ENCODE data around the gene ZDHHC13.

The ZDHHC13 gene, protein sequence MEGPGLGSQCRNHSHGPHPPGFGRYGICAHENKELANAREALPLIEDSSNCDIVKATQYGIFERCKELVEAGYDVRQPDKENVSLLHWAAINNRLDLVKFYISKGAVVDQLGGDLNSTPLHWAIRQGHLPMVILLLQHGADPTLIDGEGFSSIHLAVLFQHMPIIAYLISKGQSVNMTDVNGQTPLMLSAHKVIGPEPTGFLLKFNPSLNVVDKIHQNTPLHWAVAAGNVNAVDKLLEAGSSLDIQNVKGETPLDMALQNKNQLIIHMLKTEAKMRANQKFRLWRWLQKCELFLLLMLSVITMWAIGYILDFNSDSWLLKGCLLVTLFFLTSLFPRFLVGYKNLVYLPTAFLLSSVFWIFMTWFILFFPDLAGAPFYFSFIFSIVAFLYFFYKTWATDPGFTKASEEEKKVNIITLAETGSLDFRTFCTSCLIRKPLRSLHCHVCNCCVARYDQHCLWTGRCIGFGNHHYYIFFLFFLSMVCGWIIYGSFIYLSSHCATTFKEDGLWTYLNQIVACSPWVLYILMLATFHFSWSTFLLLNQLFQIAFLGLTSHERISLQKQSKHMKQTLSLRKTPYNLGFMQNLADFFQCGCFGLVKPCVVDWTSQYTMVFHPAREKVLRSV

DNA sequence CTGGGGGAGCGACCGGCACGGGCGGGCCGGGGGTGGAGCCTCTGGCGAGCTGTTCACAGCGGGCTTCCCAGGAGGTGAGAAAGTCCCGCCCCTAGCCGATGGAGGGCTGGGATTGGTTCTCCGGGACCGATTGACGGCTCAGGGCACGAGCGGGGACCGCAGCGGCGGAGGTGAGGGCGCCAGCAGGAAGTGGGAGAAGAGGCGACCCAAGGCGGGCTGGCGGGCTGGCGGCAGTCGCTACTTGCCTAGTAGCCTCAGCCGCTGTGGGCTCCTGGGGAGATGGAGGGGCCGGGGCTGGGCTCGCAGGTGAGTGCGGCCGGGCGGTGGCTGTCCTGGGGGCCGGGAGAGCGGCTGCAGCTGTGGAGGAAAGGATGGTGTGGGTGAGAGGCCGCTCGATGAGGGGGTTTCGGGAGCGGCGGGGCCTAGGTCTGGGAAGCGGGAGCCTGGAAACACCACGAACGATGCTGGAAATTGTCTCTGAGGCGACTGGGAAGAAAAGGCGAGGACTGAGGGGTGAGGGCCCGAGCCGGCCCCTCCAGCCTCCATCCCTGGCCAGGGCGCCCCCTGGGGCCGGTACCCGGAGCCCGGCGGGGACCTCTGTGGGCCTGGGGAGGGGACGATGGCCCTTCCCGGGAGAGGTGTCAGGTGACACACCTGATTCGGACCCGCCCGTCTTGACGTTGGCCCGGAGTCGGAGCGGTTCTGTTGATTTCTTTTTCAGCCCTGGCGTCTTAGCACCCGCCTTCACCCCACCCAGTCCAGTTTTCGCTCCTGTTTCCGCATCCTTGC, at the start of gene ZDHHC13:
Gene ZDHHC13, plus strand, starts transcription at position 198 of the 789 bp plus-strand sequence. Its CDS starts 82 bp downstream, at position 280.
- DNase-seq: peak; percentile 97

DNA sequence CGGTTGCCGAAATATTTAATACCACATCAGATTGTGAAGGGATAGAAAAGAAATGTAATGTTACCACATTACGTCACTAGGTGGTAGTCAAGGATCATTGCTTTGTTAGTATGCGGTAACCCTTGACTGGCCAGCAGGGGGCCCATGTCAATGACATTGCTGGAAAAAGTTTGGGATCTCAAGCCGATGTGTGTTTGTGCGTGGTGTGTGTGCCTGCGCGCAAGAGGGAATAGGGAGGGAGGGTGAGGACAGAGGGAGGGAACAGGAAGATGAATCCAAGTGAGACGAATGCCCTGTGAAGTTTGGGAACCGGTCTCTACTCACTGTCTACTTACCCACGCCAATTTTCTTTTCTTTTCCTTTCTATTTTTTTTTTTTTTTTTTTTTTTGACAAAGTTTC, 45.7 kb upstream of the ZDHHC13 start:
- peak; percentile 61 to 73 for DNase-seq

DNA sequence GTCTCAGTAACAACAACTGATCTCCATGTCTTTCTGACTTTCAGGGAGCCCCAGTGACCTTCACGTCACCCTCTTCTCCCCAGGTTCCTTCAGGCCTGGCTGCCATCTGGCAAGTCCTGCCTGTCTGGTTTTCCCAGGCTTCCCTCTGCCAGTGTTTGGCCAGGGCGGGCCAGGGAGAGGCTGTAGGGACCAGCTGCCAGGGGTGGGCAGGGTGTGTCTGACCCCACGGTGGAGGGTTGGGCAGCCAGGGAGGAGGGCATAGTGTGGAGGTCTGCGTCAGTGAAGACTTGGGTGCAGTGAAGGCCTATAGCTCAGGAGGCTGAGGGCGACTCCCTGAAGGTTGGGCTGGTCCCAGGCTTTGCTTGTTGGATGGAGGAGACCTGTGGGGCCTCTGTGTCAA, 44.5 kb upstream of the ZDHHC13 start:
- no peak for DNase-seq

DNA sequence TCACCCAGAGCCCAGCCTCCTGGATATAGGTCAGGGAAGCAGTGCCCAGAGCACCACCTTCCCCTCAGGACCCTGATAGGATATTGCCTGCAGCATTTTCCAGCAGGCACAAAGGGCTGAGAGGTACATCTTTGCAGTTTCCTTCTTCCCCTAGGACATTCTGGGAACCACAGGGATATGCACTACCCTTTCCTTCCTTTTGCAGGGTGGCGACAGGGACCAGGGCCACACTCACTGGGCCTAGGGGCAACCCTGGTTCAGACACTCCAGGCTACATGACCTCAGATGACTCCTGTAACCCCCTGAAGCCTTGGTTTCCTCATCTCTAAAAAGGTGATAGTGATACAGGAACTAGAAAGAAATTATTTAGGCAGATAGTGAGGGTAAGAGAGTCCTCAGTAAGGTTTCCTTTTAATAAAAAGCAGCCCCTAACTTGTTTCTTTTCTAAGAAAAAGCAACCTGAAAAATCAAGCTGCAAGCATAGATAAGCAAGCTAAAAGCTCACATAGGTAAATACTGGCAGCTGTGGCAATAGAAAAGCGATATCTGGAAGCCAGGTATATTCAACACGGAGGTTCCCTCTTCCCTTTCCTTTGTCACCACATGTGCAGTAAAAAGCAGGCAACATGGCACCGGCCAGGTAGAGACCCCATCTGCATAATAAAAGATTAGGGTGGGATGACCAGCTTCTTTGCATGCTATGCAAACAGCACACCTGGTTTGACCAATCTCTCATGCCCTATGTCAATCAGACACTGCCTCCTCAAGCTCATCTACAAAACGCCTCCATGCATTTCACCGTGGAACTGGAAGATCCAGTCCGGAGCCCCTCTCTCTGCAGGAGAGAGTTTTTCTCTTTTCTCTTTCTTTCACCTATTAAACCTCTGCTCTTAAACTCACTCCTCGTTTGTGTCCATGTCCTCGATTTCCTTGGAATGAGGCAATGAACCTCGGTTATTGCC, 43.2 kb upstream of the ZDHHC13 start:
- no peak for DNase-seq

DNA sequence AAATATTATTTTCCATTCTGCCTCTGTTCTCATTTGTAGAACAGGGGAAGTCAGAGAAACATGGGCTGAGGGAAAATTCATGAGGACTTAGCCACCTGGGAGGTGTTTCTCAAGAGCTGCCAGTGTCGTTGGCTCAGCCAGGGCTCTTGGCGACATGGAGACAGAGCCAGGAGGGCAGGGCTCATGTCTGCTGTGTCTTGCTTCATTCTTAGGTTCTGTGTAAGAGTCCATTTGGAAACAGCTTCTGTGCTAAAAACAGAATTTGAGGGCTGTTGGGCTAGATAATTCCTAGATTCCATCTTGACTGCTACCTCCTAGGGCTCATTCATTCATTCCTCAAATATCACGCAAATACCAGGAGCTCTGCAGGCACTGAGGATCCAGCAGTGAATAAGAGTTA, 41.3 kb upstream of the ZDHHC13 start:
- no peak for DNase-seq

DNA sequence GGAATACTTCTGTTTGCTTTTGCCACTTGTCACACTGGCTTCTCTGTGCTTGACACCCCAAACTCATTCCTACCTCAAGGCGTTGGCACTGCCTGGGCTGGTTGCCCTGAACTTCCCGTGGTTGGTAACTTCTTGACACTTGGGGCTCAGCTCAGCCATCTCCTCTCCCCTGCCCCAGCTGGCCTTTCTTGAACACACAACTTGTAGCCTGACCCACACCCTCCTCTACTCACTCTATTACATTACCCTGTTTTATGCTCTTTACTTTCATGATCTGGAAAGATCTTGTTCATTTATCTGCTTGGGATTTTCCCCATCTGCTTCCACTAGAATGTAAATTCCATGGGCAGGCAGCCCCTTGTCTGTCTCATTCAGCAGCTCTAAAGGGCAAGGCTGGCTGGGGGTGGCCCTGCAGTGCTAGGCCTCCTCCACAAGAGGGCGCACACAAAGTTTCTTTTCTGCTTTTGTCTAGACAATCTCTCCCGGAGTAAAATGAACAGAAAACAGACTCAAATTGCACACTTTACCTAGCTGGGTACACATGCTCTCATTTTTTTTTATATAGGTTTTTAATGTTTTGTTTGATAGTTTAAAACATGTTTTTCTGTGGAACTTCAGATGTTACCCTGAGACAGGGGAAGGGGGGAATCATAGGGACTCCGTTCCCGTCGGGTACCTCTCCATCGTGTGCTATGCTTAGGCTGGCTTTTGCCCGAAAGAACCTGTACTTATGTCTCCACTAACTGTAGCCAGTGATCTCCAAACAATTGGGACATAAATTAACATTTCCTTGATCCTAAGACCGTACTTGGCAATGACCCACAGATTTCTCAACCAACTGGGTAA, 40.0 kb upstream of the ZDHHC13 start:
- peak; percentile 72 for DNase-seq

DNA sequence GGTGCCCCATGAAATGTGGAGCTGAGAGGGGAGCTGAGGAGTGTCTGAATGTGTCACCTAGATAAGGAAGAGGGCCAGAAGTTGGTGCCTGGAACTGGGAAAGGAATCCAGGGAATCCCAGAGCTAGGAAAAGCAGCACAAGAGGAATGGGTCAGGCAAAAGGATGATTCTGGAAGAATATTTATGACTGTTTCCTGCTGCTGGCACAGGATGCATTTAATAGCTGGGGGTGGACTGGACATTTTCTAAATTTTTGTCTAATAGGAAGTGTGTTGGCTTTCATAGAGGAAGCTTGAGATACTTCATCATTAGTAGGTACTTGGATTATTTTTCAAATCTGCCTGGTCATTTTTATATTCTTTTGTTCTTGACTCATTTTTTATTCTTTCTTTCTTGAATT, 39.0 kb upstream of the ZDHHC13 start:
- DNase-seq: no peak

DNA sequence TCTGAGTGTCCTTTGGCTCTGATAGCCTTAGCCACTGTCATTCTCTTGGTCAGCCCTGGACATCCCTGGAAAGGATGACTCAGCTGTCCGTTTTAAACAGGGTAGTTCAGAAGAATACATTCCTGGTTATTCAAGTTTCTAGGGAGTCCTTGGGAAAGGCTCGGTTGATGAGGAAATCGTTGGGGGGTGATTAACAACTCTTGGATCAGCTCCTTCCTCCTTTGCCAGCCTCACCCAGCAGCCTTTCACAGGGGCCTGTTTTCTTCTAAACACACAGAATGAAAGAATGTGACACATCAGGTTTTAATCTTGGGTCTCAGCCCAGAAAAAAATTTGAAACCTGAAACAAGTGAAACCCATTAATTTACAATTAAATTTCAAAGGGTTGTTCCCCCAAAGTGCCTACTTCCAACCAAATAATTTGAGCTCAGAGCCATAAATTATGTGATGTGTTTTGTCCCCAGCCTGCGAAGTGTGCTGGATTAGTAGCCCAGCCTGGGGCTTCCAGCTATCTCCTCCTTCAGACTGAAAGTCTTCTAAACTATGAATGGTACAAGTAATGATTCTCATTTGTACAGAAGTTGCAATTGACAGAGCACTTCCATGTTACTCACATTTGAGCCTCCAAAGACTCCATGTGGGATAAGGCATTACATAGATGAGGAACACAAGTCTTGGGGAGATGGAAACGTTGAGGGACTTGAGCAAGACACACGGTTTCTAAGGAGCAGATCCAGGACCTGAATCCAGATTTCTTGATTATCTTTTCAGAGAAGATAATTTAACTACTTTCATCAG, 37.1 kb upstream of the ZDHHC13 start:
- DNase-seq: no peak

DNA sequence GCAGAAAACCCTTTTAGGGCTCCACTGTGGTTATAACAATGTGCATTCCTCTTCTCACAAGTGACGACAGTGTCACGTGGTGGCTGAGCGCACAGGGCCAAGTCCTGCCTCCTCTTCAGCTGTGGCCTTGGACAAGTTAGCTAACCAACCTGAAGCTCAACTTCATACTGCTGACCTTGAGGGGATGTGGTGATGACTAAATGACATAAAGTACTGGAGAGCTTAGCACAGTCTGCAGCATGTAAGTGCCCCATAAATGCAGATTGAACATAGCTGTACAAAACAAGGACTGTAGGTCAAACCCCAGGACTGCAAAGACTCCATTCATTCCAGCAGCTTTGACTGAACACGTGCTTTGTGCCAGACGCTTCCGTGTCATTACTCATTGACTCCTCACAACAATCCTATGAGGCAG, 36.4 kb upstream of the ZDHHC13 start:
- no peak for DNase-seq

DNA sequence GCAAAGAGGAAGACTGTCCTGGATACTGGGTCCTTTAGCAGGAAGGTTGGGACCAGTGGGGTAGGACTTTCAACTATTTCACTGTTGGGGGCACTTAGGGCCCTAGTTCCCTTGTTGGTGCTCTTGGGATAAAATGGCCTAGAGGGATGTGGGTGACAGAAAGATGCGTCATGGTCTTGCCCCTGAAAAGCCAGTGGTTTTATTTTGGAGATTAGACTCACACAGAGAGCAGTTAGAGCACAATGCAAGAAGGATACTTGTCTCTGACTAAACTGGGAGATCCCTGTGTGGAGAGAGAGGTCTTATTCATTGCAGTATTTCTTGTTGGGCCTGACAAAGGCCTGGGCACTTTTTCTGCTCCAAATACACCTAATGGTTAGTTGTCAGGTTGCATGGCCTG, 33.8 kb upstream of the ZDHHC13 start:
- no peak for DNase-seq

DNA sequence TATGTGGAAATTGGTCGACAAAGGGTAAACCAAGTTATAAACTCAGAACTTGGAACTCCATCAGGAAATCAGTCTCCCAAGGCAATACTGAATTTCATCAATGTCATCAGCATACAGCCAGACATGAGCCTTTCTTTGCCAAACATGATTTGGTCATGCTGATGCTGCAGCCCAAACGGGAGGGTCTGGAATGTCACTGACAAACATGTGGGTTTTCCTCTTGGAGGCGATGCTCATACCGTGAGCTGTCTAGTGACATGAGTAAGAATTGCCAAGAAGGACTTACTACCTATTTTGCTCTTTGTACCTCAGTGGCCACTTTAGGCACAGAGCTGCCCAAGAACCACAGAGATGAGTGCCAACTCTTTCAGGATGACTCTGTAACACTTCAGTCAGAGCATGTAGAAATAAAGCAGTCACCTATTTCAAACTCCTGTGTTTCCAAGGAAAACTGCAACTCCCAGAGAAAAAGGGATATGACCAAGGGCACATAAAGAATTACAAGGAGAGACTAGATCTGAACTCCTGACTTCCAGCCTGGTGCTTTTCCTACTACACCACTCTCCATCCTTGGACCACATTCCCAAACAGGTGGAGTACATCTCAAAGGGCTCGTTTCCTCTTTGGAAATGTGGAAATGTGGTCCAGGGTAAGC, 32.2 kb upstream of the ZDHHC13 start:
- DNase-seq: no peak

DNA sequence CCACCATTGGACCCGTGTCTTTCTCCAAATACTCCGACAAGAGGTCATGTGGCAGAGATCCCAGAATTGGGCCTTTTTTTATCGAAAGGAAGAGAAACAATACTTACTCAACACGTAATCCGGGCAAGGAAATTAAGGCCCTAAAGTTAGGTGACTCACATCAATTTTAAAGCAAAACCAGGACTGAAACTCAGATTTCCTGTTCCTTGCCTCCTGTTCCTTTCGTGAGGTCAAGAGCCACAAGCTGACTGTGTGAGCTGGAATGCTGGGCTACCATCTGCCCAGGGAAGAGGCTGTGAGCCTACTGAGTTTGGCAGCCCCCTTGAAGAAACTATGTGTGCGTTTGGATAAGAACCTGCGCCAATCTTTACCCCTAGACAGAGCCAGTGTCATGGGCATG, 29.3 kb upstream of the ZDHHC13 start:
- no peak for DNase-seq

DNA sequence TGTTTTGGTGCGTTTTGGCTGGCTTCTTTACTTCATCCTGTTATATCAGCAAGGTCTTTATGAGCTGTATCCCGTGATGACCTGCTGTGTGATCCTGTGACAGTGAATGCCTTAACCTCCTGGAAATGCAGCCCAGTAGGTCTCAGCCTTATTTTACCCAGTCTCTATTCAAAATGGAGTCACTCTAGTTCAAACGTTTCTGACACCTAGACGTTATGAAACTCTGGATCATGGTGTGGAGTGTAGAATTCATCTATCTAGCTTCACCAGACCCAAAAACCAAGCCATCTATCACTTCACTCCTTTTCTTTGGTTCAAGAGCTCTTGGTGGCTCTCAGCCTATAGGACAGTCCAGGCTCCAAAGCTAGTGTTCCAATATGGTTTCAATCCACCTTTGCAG, 28.2 kb upstream of the ZDHHC13 start:
- DNase-seq: no peak

DNA sequence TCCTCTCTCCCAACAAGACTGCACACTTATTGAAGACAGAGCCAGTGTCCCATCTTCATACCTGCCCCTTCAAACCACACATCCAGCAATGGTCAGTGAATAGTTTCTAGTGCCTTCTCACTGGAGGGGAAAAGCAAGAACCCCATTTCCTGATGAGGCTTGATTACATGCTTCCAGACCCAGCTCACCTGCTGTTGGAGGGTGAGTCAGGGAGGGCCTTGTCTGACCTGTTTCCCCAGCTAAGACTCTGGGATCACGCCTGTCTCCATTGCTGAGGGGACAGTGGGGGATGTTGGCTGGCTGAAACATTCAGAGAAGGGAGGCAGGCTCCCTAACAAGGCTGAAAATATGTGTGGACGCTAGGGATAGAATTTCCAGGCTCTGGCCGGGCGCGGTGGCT, 27.5 kb upstream of the ZDHHC13 start:
- DNase-seq: no peak

DNA sequence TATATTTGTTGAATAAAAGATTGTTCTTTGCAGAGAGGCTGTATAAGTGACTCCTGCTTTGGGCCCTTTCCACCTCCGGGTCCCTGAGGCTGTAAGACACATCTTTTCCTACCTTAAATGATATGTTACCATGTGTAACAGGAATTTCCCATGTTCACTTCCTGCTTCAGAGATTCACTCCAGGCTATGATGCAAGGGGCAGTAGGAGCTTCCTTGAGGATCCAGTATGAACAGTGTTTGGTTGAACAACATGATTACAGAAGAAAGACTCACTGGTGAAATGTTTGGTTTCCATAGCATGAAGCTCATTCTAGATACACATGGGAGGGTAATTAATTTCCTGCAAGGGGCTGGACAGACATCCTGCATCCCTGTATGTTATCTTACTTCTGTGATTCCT, 25.6 kb upstream of the ZDHHC13 start:
- DNase-seq: no peak

DNA sequence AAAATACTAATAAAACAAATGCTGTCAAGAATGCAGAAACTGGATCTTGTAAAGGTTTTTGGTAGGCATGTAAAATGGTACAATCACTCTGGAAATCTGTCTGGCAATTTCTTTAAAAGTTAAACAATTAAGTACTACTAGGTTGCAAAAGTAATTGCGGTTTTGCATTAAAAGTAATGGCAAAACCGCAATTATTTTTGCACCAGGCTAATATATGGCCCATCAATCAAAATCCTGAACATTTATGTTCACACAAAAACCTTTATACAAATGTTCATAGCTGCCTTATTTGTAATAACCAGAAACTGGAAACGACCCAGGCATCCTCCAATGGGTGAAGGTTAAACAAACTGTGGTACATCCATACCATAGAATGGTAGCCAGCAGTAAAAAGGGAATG, 24.6 kb upstream of the ZDHHC13 start:
- no peak for DNase-seq

DNA sequence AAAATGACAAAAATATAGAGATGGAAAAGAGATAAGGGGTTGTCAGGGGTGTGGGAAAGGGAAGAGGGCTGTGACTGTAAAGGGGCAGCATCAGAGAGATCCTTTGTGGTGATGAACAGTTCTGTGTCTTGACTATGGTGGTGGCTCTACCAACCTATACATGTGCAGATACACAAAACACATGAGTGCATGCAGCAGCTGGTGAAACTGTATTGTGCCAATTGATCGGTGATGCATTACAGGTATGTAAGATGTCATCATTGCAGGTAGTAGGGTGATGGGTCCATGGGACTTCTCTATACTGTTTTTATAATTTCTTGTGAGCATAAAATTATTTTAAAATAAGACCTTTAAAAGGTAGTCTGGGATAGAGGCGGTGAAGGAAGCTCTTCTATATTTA, 24.1 kb upstream of the ZDHHC13 start:
- no peak for DNase-seq

DNA sequence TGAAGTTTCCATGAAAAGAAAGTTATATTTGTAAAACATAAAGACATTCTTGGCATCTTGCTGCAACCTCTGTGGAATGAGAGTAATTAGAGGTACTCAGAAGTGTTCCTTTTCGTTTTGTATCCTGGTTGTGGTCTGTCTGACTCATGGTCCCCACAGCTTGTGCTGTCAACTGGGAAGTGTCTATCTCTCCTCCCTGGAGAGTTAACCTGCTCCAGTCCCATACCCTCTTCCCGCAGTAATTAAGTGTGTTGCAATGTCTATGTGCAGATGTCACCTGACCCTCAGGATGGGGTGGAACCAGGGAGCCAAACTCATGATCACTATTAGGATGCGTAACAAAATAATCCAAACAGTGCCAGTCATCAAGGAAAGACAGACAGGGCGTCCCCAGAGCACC, 23.0 kb upstream of the ZDHHC13 start:
- DNase-seq: no peak

DNA sequence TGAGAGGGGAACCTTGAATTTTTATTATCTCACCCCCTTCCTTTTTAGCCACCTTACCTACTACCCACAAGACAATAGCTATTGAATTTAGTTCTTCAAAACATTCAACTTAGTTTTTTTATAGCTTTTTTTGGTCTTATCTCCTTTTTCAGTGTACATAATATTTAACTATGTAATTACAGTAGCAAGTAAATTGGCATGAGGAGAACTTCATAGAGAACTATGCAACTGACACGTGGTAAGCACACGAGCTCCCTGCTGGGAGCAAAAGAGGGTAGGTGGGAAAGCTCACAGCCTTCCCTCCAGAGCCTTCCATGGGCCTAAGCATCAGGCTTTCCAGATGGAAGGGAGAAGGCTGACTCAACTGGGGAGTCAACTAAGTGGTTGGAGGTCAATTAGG, 22.1 kb upstream of the ZDHHC13 start:
- no peak for DNase-seq

DNA sequence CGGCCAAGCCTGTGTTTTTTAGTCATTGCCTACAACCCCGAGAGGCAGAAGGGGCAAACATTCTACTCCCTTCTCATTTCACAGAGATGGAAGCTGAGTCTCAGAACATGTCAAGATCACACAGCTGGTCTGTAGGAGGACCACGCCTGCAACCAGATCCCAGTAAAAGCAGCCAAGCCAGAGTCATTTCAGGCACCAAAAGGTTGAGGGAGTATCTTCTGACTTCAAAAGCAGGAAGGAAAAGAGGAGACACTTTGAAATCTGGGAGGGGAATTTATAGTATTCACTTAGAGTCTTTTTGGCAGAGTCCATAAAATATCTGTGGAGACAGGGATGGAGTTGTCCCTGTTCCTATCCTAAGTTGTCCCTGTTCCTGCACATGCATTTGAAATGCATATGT, 17.9 kb upstream of the ZDHHC13 start:
- no peak for DNase-seq

All from stimulated activated CD4-positive, alpha-beta T cell treated with anti-CD3 and anti-CD28 coated beads, Interleukin-2, amount 100 ng/mL, for 24 hours (primary cell).